Measurements from ENCODE around the gene GUCA2B.

Gene GUCA2B

GRCh38 chr1:42179900-42180329 is 26.7 kb downstream of the GUCA2B start:
- DNase-seq (ENCODE audit: low read depth), result no peak
- in situ Hi-C loops (cut with HindIII; ENCODE audit: low sequenced_read_pairs), result no loop called here
- no peak for TF ChIP-seq CTCF (IDR thresholded peaks at IDR 0.05; ENCODE audit: low read depth, low read length, missing control alignments)
- H3K4me3 ChIP-seq (ENCODE audit: low read depth, low read length), result no peak overlapping the region

- no peak for TF ChIP-seq CTCF (IDR thresholded peaks at IDR 0.05; ENCODE audit: low read depth, low read length, missing control alignments)
- in situ Hi-C loops (cut with HindIII; ENCODE audit: low sequenced_read_pairs), result no loop called here
- DNase-seq (ENCODE audit: low read depth), result no peak
- H3K4me3 ChIP-seq (ENCODE audit: low read depth, low read length), result no peak overlapping the region
These were observed 28.5 kb downstream of the GUCA2B start for GRCh38 chr1:42181687-42182086.

GRCh38 chr1:42183210-42183956 is 30.2 kb downstream of the GUCA2B start:
- no peak overlapping the region for H3K4me3 ChIP-seq (ENCODE audit: low read depth, low read length)
- no peak for DNase-seq (ENCODE audit: low read depth)
- TF ChIP-seq CTCF (IDR thresholded peaks at IDR 0.05; ENCODE audit: low read depth, low read length, missing control alignments), result no peak
- in situ Hi-C loops (cut with HindIII; ENCODE audit: low sequenced_read_pairs), result no loop called here

GRCh38 chr1:42183957-42184268 is 30.7 kb downstream of the GUCA2B start:
- H3K4me3 ChIP-seq (ENCODE audit: low read depth, low read length), result no peak overlapping the region
- DNase-seq (ENCODE audit: low read depth), result no peak
- TF ChIP-seq CTCF (IDR thresholded peaks at IDR 0.05; ENCODE audit: low read depth, low read length, missing control alignments), result no peak
- in situ Hi-C loops (cut with HindIII; ENCODE audit: low sequenced_read_pairs), result no loop called here

GRCh38 chr1:42184616-42185015 is 31.4 kb downstream of the GUCA2B start:
- H3K4me3 ChIP-seq (ENCODE audit: low read depth, low read length), result no peak overlapping the region
- no peak for DNase-seq (ENCODE audit: low read depth)
- in situ Hi-C loops (cut with HindIII; ENCODE audit: low sequenced_read_pairs), result no loop called here
- no peak for TF ChIP-seq CTCF (IDR thresholded peaks at IDR 0.05; ENCODE audit: low read depth, low read length, missing control alignments)

GRCh38 chr1:42186152-42186551 is 32.9 kb downstream of the GUCA2B start:
- DNase-seq (ENCODE audit: low read depth), result peak; percentile 38
- in situ Hi-C loops (cut with HindIII; ENCODE audit: low sequenced_read_pairs), result no loop called here
- H3K4me3 ChIP-seq (ENCODE audit: low read depth, low read length), result no peak overlapping the region
- TF ChIP-seq CTCF (IDR thresholded peaks at IDR 0.05; ENCODE audit: low read depth, low read length, missing control alignments), result no peak
